ENCODE results near the gene AMMECR1. TPM values are rescaled to one million over a fixed set of nuclear protein-coding genes. Genes with fewer than 3 reads are reported as not detected.

Gene AMMECR1
- total and polyA plus RNA-seq, 2 of the 8 experiments (the other 6 are each of a cell fraction or from before 2014, with no cell fraction given): 10.2 to 21.2 TPM

- H3K9me3 ChIP-seq (ENCODE audit: insufficient read depth in 2 of 2, low read depth in 1 of 2, low read length in 1 of 2): no peaks in the 10 kb centered on the region
- H4K91ac ChIP-seq (replicated peaks; ENCODE audit: insufficient read length, low read length): no peak overlapping the region
- no peak overlapping the region for H3K27ac ChIP-seq (ENCODE audit: low read depth, low read length)
- H3K9ac ChIP-seq (replicated peaks in 1 of 4; ENCODE audit: extremely low read depth in 1 of 4, low read depth in 3 of 4, low read length in 3 of 4): no peak overlapping the region
- no peak overlapping the region for H2BK15ac ChIP-seq (ENCODE audit: low read length)
- H3K27me3 ChIP-seq (replicated peaks in 1 of 4; ENCODE audit: control insufficient read depth in 3 of 4, extremely low read depth in 1 of 4, insufficient read depth in 3 of 4, low read length in 3 of 4): no peaks in the 10 kb centered on the region
- no peak overlapping the region for H2AFZ ChIP-seq (ENCODE audit: low read length)
- no peak for FAIRE-seq
- H2BK12ac ChIP-seq (ENCODE audit: low read depth, low read length): no peak overlapping the region
- no peak for DNase-seq (ENCODE audit: low read depth in 1 of 2, low spot score in 2 of 2)
- no peaks in the 10 kb centered on the region for H3K23me2 ChIP-seq (ENCODE audit: low read depth, low read length)
- no peak overlapping the region for H3K4me2 ChIP-seq (ENCODE audit: insufficient read depth in 1 of 2, low read depth in 2 of 2, low read length in 2 of 2)
- POLR2A ChIA-PET (ENCODE audit: partially characterized antibody): no interaction called here
- H2BK120ac ChIP-seq (replicated peaks; ENCODE audit: low read depth, low read length): no peak overlapping the region
- no peak overlapping the region for H3K18ac ChIP-seq (ENCODE audit: extremely low read depth, low read length)
- H2AK5ac ChIP-seq (ENCODE audit: low read depth, low read length): no peak overlapping the region
- no peak overlapping the region for H3K56ac ChIP-seq (replicated peaks; ENCODE audit: insufficient read length, low read depth, low read length)
- H2BK20ac ChIP-seq (ENCODE audit: low read length): no peak overlapping the region
- H4K8ac ChIP-seq (ENCODE audit: extremely low read depth, insufficient read depth, low read length): no peak overlapping the region
- CTCF ChIA-PET (ENCODE audit: partially characterized antibody): no interaction called here
- H3K23ac ChIP-seq (ENCODE audit: insufficient read length): no peak overlapping the region
- H3K4ac ChIP-seq (replicated peaks; ENCODE audit: insufficient read length, low read depth, low read length): no peak overlapping the region
- H3K79me1 ChIP-seq (ENCODE audit: low read depth, low read length): no peaks in the 10 kb centered on the region
- H3K79me2 ChIP-seq (ENCODE audit: control insufficient read depth in 1 of 2, insufficient read depth in 2 of 2, low read length in 2 of 2): no peaks in the 10 kb centered on the region; a peak in 1 of 4 replicates
- 75% methylated on average over 1 of the region's 1 CpG; no CpG with 5 or more reads in 1 of the 2 experiments for WGBS, 2 experiments (ENCODE audit: extremely low coverage in 1 of 2, insufficient coverage in 1 of 2, insufficient read length in 1 of 2, insufficient replicate concordance in 2 of 2, low coverage in 1 of 2, low lambda C conversion rate in 2 of 2, missing lambda C conversion rate in 1 of 2)
- no peak overlapping the region for H3K14ac ChIP-seq (ENCODE audit: insufficient read length)
- no peak overlapping the region for H4K5ac ChIP-seq (ENCODE audit: insufficient read length, low read depth, low read length)
- H4K20me1 ChIP-seq (replicated peaks in 1 of 2; ENCODE audit: control insufficient read depth in 1 of 2, insufficient read depth in 2 of 2, low read length in 2 of 2): no peaks in the 10 kb centered on the region
- no peak overlapping the region for H2BK5ac ChIP-seq (ENCODE audit: low read depth, low read length)
- no peaks in the 10 kb centered on the region for H3K36me3 ChIP-seq (ENCODE audit: control insufficient read depth in 2 of 4, insufficient read depth in 4 of 4, low read length in 3 of 4)
- no peaks in the 10 kb centered on the region; a peak in 1 of 7 replicates for H3K4me1 ChIP-seq (replicated peaks in 1 of 4; ENCODE audit: control insufficient read depth in 3 of 4, insufficient read depth in 4 of 4, low read length in 3 of 4)
- no peak overlapping the region for H3K4me3 ChIP-seq (ENCODE audit: extremely low read depth in 1 of 4, insufficient read depth in 2 of 4, low read depth in 3 of 4, low read length in 4 of 4)
- TF ChIP-seq BRCA1 (IDR thresholded peaks at IDR 0.05; ENCODE audit: low read depth, low read length) (no peak), RBBP5 (IDR thresholded peaks at IDR 0.05; ENCODE audit: borderline replicate concordance, low read depth, low read length) (no peak), SIN3A (conservative IDR thresholded peaks at IDR 0.05 in 1 of 2, IDR thresholded peaks at IDR 0.05 in 1 of 2; ENCODE audit: low read depth in 1 of 2, low read length in 2 of 2) (no peak), NRF1 (IDR thresholded peaks at IDR 0.05; ENCODE audit: low read depth, low read length) (no peak)
Measured at GRCh38 chrX:110259117-110259516, 58.8 kb downstream of the AMMECR1 start.
